MG63 (cell line): ENCODE results near the gene MS4A12. TPM values are rescaled to one million over a fixed set of nuclear protein-coding genes. Genes with fewer than 3 reads are reported as not detected.
"Not testable (repeated sequence)": the region's sequence is repeated elsewhere in the genome, so short reads cannot be mapped to it uniquely, and the experiment has no call there.

Experiments
- DNase-seq: peaks from one replicate; pipeline ENCODE4 v3.0.0-alpha.2; 2020
- H3K27me3 ChIP-seq: fragments of 250-450 bp; sonication (Bioruptor Pico); 2 replicates; pipeline ENCODE4 v1.5.1; 2020; ENCODE audit warnings: mild to moderate bottlenecking, moderate library complexity
- H3K36me3 ChIP-seq: fragments of 250-450 bp; sonication (Bioruptor Pico); 2 replicates; pipeline ENCODE4 v1.5.1; 2020; ENCODE audit warnings: mild to moderate bottlenecking, moderate library complexity
- H3K4me3 ChIP-seq: fragments of 250-450 bp; sonication (Bioruptor Pico); 2 replicates; pipeline ENCODE4 v1.5.1; 2020; ENCODE audit warnings: mild to moderate bottlenecking, moderate library complexity
- H3K9me3 ChIP-seq: fragments of 250-450 bp; sonication (Bioruptor Pico); 2 replicates; pipeline ENCODE4 v1.5.1; 2020; ENCODE audit warnings: mild to moderate bottlenecking, moderate library complexity
- total RNA-seq: library from RNA; depleted of rRNA; stranded (reverse); fragments of >200 nt; shearing (Covaris generic); gene quantifications from 2 replicates; pipeline ENCODE4 v1.2.3, GENCODE V29; 2014; ENCODE audit warnings: low replicate concordance

MS4A12 gene
- total RNA-seq, 1 experiment from 2014 or later, result not detected

DNA sequence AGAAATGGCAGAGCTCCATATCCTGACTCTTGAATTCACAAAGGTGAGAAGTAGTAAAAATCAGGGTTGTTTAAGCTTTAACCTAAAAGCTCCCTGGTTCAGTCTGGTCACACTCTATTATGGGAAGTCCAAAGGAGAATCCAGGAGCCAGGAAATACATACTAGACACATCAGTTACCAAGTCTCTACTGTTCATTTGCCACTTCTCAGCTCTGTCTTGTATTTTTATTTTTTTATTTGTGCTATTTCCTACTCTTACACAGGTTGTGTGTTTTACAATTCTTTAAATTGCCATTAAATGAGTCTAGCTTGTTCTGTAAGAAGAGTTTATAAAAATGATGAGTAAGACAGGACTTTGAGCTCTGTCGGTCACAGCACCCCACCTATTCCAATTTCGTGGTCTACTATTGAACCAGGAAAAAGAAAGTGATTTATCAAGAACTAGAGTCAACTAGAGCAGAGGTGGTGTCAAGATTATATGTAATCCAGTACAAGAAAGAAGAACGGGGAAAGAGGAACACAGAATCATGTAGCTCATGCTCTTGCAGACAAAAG, 9.7 kb downstream of the MS4A12 start:
- H3K36me3 ChIP-seq, result no peaks in the 10 kb centered on the region
- no peak for DNase-seq
- H3K4me3 ChIP-seq, result no peak overlapping the region
- H3K9me3 ChIP-seq, result no peaks in the 10 kb centered on the region
- no peaks in the 10 kb centered on the region for H3K27me3 ChIP-seq

GRCh38 chr11:60504219-60504905, 11.8 kb downstream of the MS4A12 start:
- Histone ChIP-seq H3K4me3 (no peak overlapping the region), H3K9me3 (no peaks in the 10 kb centered on the region), H3K36me3 (no peaks in the 10 kb centered on the region), H3K27me3 (no peaks in the 10 kb centered on the region)
- DNase-seq, result no peak

DNA sequence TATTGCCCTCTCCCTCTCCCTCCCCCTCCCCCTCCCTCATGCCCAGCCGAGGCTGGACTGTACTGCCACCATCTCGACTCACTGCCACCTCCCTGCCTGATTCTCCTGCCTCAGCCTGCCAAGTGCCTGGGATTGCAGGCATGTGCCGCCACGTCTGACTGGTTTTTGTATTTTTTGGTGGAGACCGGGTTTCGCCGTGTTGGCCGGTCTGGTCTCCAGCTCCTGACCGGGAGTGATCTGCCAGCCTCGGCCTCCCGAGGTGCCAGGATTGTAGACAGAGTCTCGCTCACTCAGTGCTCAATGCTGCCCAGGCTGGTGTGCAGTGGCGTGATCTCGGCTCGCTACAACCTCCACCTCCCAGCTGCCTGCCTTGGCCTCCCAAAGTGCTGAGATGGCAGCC, 17.0 kb downstream of the MS4A12 start:
- DNase-seq, H3K4me3 ChIP-seq, H3K9me3 ChIP-seq, H3K36me3 ChIP-seq, H3K27me3 ChIP-seq: not testable (repeated sequence)

GRCh38 chr11:60510209-60510608, 17.6 kb downstream of the MS4A12 start:
- not testable (repeated sequence) for H3K4me3 ChIP-seq, H3K9me3 ChIP-seq, H3K36me3 ChIP-seq, H3K27me3 ChIP-seq, DNase-seq

GRCh38 chr11:60511393-60511792, 18.8 kb downstream of the MS4A12 start:
- no peaks in the 10 kb centered on the region for H3K27me3 ChIP-seq
- H3K36me3 ChIP-seq, result no peaks in the 10 kb centered on the region

DNA sequence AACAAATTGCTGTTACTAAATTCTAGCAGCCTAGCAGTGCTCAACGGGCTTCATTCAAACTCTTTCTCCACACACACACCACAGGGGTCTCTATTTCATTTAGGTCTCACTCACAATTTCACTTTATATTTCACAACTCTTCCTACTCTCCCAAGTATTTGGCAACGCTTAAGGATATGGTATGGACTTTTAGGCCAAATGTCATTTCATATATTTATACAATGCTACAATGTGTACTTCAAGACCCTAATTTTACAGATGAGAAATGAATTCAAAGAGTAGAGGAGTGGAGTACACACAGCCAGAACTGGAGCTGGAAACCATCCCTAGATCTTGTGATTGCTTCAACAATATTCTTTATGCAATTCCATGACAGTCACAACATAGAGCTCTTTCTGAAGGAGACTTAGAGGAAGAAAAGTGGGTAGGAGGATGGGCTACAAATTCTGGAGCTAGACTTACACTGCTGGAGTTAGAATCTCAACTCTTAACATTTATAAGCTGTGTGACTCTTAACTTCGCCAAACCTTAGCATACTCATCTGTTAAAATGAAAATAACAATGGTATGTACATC, 20.2 kb downstream of the MS4A12 start:
- H3K4me3 ChIP-seq, result no peak overlapping the region
- no peaks in the 10 kb centered on the region for H3K9me3 ChIP-seq
- no peaks in the 10 kb centered on the region for H3K36me3 ChIP-seq
- H3K27me3 ChIP-seq, result no peaks in the 10 kb centered on the region
- DNase-seq, result no peak

More at GRCh38 chr11:60511393-60511792, 18.8 kb downstream of the MS4A12 start:
- DNase-seq, result no peak
- no peaks in the 10 kb centered on the region for H3K9me3 ChIP-seq
- H3K4me3 ChIP-seq, result no peak overlapping the region

GRCh38 chr11:60513496-60514460, 21.2 kb downstream of the MS4A12 start:
- no peaks in the 10 kb centered on the region for H3K36me3 ChIP-seq
- no peaks in the 10 kb centered on the region for H3K9me3 ChIP-seq
- no peaks in the 10 kb centered on the region for H3K27me3 ChIP-seq

GRCh38 chr11:60515144-60515855, 22.7 kb downstream of the MS4A12 start, which contains the start of gene MS4A13:
TSS of gene MS4A13 (plus strand) at chr11:60515392. CDS start at chr11:60518084, 2,692 bp downstream.
- Histone ChIP-seq H3K36me3 (no peaks in the 10 kb centered on the region), H3K4me3 (no peak within 1 kb of the TSS), H3K27me3 (no peaks in the 10 kb centered on the region), H3K9me3 (no peaks in the 10 kb centered on the region)
- DNase-seq, result no peak

More at GRCh38 chr11:60513496-60514460, 21.2 kb downstream of the MS4A12 start:
- H3K4me3 ChIP-seq, result no peak overlapping the region
- no peak for DNase-seq

GRCh38 chr11:60528465-60528864, 35.9 kb downstream of the MS4A12 start:
- no peaks in the 10 kb centered on the region for H3K9me3 ChIP-seq
- no peaks in the 10 kb centered on the region for H3K27me3 ChIP-seq
- H3K36me3 ChIP-seq, result no peaks in the 10 kb centered on the region
- H3K4me3 ChIP-seq, result no peak overlapping the region
- no peak for DNase-seq

DNA sequence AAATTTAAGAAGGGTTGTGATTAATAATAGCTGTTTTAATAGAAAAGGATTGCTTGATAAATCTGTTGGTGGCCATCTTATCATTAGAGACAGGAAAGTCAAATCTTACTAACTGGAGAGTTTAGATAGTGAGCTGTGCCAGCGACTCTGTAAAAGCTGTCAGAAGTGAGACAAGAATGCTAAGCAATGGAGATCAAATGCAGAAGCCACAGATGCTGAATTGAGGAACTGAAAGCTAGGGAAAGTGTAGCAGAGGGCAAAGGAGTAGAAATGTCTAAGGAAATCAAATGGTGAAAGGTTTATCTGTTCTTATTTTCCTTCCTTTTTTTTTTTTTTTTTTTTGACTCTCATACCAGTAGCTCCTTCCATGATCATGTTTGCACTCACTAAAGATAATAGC, 36.4 kb downstream of the MS4A12 start:
- Histone ChIP-seq H3K9me3 (no peaks in the 10 kb centered on the region), H3K27me3 (no peaks in the 10 kb centered on the region), H3K4me3 (no peak overlapping the region), H3K36me3 (no peaks in the 10 kb centered on the region)
- DNase-seq, result no peak

DNA sequence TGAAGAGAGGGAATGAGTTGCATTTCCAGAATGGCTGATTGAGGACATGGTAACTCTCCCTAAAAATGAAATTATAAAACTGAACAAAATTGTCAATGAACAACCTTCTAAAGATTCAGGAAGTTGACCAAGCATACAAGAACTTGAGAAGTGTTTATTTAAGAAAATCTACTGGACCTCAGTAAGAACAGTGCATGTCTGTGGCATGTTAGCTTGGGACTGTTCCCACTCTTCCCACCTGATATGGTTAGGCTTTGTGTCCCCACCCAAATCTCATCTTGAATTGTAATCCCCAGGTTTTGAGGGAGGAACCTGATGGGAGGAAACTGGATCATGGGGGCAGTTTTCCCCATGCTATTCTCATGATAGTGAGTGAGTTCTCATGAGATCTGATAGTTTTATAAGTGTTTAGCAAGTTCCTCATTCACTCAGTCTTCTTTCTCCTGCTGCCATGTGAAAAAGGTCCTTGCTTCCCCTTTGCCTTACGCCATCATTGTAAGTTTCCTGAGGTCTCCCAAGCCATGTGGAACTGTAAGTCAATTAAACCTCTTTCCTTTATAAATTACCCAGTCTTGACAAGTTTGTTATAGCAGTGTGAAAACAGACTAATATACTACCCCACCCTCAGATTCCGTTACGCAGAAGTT, 38.0 kb downstream of the MS4A12 start:
- Histone ChIP-seq H3K4me3 (no peak overlapping the region), H3K9me3 (no peaks in the 10 kb centered on the region), H3K36me3 (no peaks in the 10 kb centered on the region), H3K27me3 (no peaks in the 10 kb centered on the region)
- no peak for DNase-seq

DNA sequence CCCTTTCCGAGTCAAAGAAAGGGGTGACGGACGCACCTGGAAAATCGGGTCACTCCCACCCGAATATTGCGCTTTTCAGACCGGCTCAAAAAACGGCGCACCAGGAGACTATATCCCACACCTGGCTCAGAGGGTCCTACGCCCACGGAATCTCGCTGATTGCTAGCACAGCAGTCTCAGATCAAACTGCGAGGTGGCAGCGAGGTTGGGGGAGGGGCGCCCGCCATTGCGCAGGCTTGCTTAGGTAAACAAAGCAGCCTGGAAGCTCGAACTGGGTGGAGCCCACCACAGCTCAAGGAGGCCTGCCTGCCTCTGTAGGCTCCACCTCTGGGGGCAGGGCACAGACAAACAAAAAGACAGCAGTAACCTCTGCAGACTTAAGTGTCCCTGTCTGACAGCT, 39.8 kb downstream of the MS4A12 start:
- H3K27me3 ChIP-seq, DNase-seq, H3K36me3 ChIP-seq, H3K4me3 ChIP-seq, H3K9me3 ChIP-seq: not testable (repeated sequence)

- not testable (repeated sequence) for H3K4me3 ChIP-seq, DNase-seq, H3K36me3 ChIP-seq, H3K9me3 ChIP-seq, H3K27me3 ChIP-seq
Measured at GRCh38 chr11:60538627-60539026, 46.0 kb downstream of the MS4A12 start.

GRCh38 chr11:60544077-60544476, 51.5 kb downstream of the MS4A12 start:
- Histone ChIP-seq H3K36me3 (no peaks in the 10 kb centered on the region), H3K4me3 (no peak overlapping the region), H3K9me3 (no peaks in the 10 kb centered on the region), H3K27me3 (no peaks in the 10 kb centered on the region)
- no peak for DNase-seq
